ENCODE measurements around the gene KCTD6.
A peak's percentile ranks its signal among the peaks of the same experiment; 100 is the strongest.

KCTD6 gene

GRCh38 chr3:58484722-58485069 lies 7.2 kb upstream of the KCTD6 start:
- peak in 8 of 56 donors; percentile 6 to 36 (median 10) for DNase-seq

GRCh38 chr3:58485801-58486435 lies 6.0 kb upstream of the KCTD6 start:
- DNase-seq, result no peak

GRCh38 chr3:58487140-58487886 lies 4.6 kb upstream of the KCTD6 start:
- peak in 32 of 56 donors; percentile 8 to 59 (median 26) for DNase-seq

GRCh38 chr3:58488967-58489366 lies 2.9 kb upstream of the KCTD6 start:
- no peak for DNase-seq

GRCh38 chr3:58490860-58491501 lies 915 bp upstream of the KCTD6 start:
- peak in 6 of 56 donors; percentile 8 to 54 (median 24) for DNase-seq

GRCh38 chr3:58492494-58492905 lies 604 bp downstream of the KCTD6 start:
- DNase-seq, result peak in 1 of 56 donors; percentile 13

- DNase-seq, result no peak
Observed at GRCh38 chr3:58494107-58494506, 2.2 kb downstream of the KCTD6 start.

- DNase-seq, result no peak
Observed at GRCh38 chr3:58495101-58495500, 3.2 kb downstream of the KCTD6 start.

- DNase-seq, result no peak
Observed at GRCh38 chr3:58496206-58496857, 4.4 kb downstream of the KCTD6 start.

- DNase-seq, result peak in 3 of 56 donors; percentile 5 to 37 (median 14)
Observed at GRCh38 chr3:58497097-58497496, 5.2 kb downstream of the KCTD6 start.

GRCh38 chr3:58502872-58503271 lies 11.0 kb downstream of the KCTD6 start:
- no peak for DNase-seq

GRCh38 chr3:58507356-58508078 lies 15.6 kb downstream of the KCTD6 start:
- no peak for DNase-seq

- no peak for DNase-seq
Observed at GRCh38 chr3:58508437-58508836, 16.5 kb downstream of the KCTD6 start.

- DNase-seq, result no peak
Observed at GRCh38 chr3:58514405-58514804, 22.5 kb downstream of the KCTD6 start.

GRCh38 chr3:58518291-58518789 lies 26.4 kb downstream of the KCTD6 start:
- DNase-seq, result no peak

GRCh38 chr3:58519668-58520402 lies 27.9 kb downstream of the KCTD6 start:
- no peak for DNase-seq

GRCh38 chr3:58520403-58521335 lies 28.8 kb downstream of the KCTD6 start:
- DNase-seq, result no peak

GRCh38 chr3:58521336-58521670 lies 29.4 kb downstream of the KCTD6 start:
- no peak for DNase-seq

- peak in 42 of 56 donors; percentile 8 to 87 (median 48) for DNase-seq
Observed at GRCh38 chr3:58521917-58522631, 30.2 kb downstream of the KCTD6 start.

Data from amygdala (tissue), 56 donors.